Mucosa of descending colon (tissue), 3 donors: ENCODE results near the gene ZNF416. TPM values are rescaled to one million over a fixed set of nuclear protein-coding genes. Genes with fewer than 3 reads are reported as not detected.

Source experiments
- ATAC-seq: fragments of 200-7000 bp; cut with Tn5 transposase; one replicate; pipeline ENCODE4 v1.9.1; 2020; ENCODE audit warnings: mild to moderate bottlenecking, moderate library complexity
- DNase-seq, 3 donors: peaks; one replicate each; pipeline ENCODE4 v3.0.0-alpha.2; 2020
- H3K36me3 ChIP-seq: fragments of 200-600 bp; one replicate; pipeline ENCODE4 v1.8.0; 2021; ENCODE audit warnings: low read depth, mild to moderate bottlenecking
- H3K4me1 ChIP-seq: fragments of 200-600 bp; one replicate; pipeline ENCODE4 v1.8.0; 2021; ENCODE audit warnings: low read depth, mild to moderate bottlenecking
- H3K4me3 ChIP-seq: fragments of 200-600 bp; one replicate; pipeline ENCODE4 v1.8.0; 2021; ENCODE audit warnings: mild to moderate bottlenecking
- H3K9me3 ChIP-seq: fragments of 200-600 bp; one replicate; pipeline ENCODE4 v1.8.0; 2021; ENCODE audit warnings: mild to moderate bottlenecking
- intact Hi-C, 2 donors: fragments of 100-400 bp; cut with DNase I in 1 of 2; cut with micrococcal nuclease in 1 of 2; formaldehyde crosslinking; loops; one replicate each; pipeline versions ENCODE4 v1.11.0 to v1.11.1; 2022; cut with DNase I, micrococcal nuclease
- total RNA-seq, 3 donors: library from RNA; stranded (reverse); fragmentation: NEBNext Ultra II Directional in 2 of 3; extraction: Animal tissue kit (Norgen Biotek cat#: 25700) in 2 of 3; gene quantifications; one replicate each; pipeline versions ENCODE4 v1.2.1 to v1.2.4, GENCODE V29; 2021 to 2023
- TF ChIP-seq, protein P1 (sequence below): fragments of 200-600 bp; IDR thresholded peaks from one replicate; pipeline ENCODE4 v1.8.0; 2022; ENCODE audit warnings: antibody characterized with exemption, mild to moderate bottlenecking
- donor health status: DM: no; HTN: no; CAD: no; lungs with moderate emphysema.
- donor health status: DM: no; HTN: no; CAD: no.
- donor health status: DM: no; HTN: yes; CAD: no.

ZNF416 gene
- total RNA-seq, 3 donors from 2014 or later, result 2.0 to 5.0 (median 2.9) TPM

DNA sequence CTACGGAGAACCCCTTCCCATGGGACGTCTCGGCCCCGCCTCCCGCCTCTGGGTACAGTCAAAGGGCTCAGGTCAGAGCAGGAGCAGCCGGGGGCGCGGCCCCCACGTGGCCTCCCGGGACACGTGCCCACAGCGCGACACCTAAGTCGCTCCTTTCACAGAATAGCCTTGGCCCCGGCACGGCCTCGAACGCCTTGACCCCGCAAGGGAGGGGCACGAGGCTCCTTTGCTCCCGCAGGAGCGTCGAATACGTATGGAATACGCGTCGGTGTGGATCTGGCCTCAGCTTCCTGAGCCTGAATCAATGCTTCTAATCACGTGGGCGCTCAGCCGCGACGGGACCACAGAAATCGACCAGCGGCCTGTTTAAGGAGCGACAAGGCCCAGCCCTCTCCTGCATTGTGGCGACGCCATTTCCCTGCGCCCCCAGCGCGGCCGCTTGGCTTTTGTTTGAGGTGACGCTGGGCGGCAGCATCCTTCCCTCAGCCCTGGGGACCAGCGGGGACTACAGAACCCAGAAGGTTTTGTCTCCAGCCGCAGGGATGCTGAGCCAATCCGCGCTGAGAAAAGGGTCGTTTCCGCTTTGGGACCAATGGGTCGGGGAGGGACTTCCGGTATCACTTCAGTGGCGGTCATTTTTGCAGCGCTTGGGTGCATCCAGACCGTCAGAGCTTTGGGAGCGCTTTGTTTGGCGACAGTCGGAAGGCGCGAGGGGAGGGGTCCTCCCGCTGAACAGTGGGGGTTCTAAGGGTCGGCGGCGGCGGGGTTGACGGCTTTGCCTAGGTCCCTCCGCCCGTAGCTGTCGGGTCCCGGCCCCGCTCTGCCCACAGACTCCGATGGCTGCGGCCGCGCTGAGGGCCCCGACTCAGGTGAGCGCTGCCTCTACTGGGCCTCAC is 5.1 kb upstream of the ZNF416 start, which contains the start of gene ZIK1:
TSS of gene ZIK1 (plus strand) at position 625 of the 896 bp plus-strand sequence. CDS start at position 837, 212 bp downstream.
- Histone ChIP-seq H3K4me3 (no peak within 1 kb of the TSS), H3K36me3 (peaks cover 3% of the 10 kb centered on the region), H3K9me3 (peaks cover 50% of the 10 kb centered on the region), H3K4me1 (no peaks in the 10 kb centered on the region)
- DNase-seq (peak; percentile 77 to 91 (median 87)), ATAC-seq (peak; percentile 86)
- intact Hi-C loops, result no loop called here
- TF ChIP-seq, protein P1, sequence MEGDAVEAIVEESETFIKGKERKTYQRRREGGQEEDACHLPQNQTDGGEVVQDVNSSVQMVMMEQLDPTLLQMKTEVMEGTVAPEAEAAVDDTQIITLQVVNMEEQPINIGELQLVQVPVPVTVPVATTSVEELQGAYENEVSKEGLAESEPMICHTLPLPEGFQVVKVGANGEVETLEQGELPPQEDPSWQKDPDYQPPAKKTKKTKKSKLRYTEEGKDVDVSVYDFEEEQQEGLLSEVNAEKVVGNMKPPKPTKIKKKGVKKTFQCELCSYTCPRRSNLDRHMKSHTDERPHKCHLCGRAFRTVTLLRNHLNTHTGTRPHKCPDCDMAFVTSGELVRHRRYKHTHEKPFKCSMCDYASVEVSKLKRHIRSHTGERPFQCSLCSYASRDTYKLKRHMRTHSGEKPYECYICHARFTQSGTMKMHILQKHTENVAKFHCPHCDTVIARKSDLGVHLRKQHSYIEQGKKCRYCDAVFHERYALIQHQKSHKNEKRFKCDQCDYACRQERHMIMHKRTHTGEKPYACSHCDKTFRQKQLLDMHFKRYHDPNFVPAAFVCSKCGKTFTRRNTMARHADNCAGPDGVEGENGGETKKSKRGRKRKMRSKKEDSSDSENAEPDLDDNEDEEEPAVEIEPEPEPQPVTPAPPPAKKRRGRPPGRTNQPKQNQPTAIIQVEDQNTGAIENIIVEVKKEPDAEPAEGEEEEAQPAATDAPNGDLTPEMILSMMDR, result no peak

DNA sequence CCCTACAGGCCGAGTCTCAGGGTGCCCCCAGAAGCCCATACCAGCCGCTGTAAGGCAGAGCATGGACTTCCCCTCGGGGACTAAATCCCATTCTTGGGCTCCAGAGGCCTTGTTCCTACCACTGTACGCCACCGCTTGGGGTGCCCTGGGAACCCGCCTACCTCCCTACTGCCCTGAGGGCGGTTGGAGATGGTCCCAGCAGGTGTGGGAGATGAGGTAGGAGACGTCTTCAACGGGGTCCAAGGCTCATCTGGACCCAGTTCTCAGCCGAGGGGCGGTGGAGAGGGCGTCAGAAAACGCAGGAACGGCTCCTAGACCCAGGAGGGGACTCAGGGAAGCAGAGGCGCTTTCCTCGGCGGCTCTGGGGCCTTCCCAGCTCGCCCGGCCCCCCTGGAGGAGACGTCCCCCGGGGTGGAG is 4.4 kb upstream of the ZNF416 start:
- peaks cover 44% of the 10 kb centered on the region for H3K9me3 ChIP-seq
- DNase-seq (no peak), ATAC-seq (no peak)
- H3K36me3 ChIP-seq, result peaks cover 3% of the 10 kb centered on the region
- TF ChIP-seq, protein P1, result no peak
- intact Hi-C loops, result no loop called here
- H3K4me1 ChIP-seq, result peaks cover 1% of the 10 kb centered on the region
- H3K4me3 ChIP-seq, result no peak overlapping the region

DNA sequence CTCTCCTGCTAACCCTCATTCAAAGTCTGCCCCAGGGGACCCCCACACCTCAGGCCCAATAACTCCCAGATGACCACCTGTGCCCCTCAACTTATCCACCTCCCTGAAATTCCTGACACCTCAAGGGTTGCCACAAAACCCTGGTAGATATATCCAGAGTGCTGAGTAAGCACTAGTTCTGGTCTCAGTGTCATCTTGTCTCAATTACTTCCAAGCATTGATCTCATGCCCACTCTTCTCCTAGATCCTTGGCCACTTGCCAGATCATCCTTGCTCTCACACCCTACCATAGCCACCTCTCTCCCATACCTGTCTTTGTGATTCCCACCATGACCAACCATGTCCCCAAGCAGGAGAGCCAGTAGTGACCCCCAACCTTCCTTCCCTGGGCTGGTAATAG is 2.0 kb downstream of the ZNF416 start:
- no peak for ATAC-seq
- Histone ChIP-seq H3K4me3 (no peak overlapping the region), H3K4me1 (peaks cover 3% of the 10 kb centered on the region), H3K36me3 (peaks cover 27% of the 10 kb centered on the region), H3K9me3 (peaks cover 60% of the 10 kb centered on the region)
- TF ChIP-seq, protein P1, result no peak
- intact Hi-C loops, result no loop called here
- no peak for DNase-seq

DNA sequence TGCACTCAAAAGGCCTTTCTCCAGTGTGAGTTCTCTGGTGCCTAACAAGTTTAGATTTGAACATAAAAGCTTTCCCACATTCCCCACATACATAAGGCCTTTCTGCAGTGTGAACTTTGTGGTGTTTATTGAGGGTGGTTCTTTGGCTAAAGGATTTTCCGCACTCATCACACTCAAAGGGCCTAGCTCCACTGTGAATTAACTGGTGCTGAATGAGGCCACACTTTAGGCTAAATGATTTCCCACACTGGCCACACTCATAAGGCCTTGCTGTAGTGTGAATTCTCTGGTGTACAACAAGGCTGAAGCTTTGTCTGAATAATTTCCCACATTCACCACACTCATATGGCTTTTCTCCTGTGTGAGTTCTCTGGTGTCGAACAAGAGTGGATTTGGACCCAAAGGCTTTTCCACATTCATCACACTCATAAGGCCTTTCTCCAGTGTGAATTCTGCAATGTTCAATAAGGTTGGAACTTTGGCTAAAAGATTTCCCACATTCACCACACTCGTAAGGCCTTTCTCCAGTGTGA is 6.2 kb downstream of the ZNF416 start:
- Histone ChIP-seq H3K9me3 (peaks cover 98% of the 10 kb centered on the region), H3K4me3 (no peak overlapping the region), H3K4me1 (no peaks in the 10 kb centered on the region), H3K36me3 (peaks cover 24% of the 10 kb centered on the region)
- DNase-seq (no peak), ATAC-seq (no peak)
- TF ChIP-seq, protein P1, result no peak
- intact Hi-C loops, result no loop called here

DNA sequence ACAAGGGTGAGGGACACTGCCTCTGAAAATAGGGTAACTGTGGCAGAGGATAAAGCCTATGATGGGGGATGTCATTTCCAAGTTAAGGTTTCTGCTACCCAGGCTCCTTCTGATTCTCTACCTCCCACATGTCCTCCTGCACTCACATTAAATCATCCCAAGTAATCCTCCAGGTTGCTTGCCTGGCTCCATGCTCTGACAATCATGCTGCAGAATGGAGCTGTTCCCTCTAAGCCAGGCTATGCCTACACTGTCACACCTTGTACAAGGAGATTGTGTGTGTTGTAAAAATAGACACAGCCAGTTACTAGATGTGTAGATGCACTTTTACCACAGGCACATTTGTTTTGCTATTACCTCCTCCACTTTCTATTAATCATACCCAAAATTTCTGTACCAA is 8.0 kb downstream of the ZNF416 start:
- peaks cover 100% of the 10 kb centered on the region for H3K9me3 ChIP-seq
- ATAC-seq (no peak), DNase-seq (no peak)
- TF ChIP-seq, protein P1, result no peak
- intact Hi-C loops, result no loop called here
- H3K36me3 ChIP-seq, result peaks cover 24% of the 10 kb centered on the region
- H3K4me3 ChIP-seq, result no peak overlapping the region
- H3K4me1 ChIP-seq, result no peaks in the 10 kb centered on the region
